ENCODE results near the gene OPA1.

Gene OPA1

GRCh38 chr3:193564012-193564411, 29.0 kb upstream of the OPA1 start:
- no peak overlapping the region for H3K4me3 ChIP-seq (ENCODE audit: low read depth, low read length)
- no peak for TF ChIP-seq CTCF (IDR thresholded peaks at IDR 0.05; ENCODE audit: low read depth, low read length)

GRCh38 chr3:193569119-193569518, 23.9 kb upstream of the OPA1 start:
- H3K4me3 ChIP-seq (ENCODE audit: low read depth, low read length) = no peak overlapping the region
- TF ChIP-seq CTCF (IDR thresholded peaks at IDR 0.05; ENCODE audit: low read depth, low read length) = no peak

GRCh38 chr3:193572426-193572908, 20.5 kb upstream of the OPA1 start:
- TF ChIP-seq CTCF (IDR thresholded peaks at IDR 0.05; ENCODE audit: low read depth, low read length) = peak; percentile 71

GRCh38 chr3:193573403-193574191, 19.4 kb upstream of the OPA1 start:
- no peak for TF ChIP-seq CTCF (IDR thresholded peaks at IDR 0.05; ENCODE audit: low read depth, low read length)
- H3K4me3 ChIP-seq (ENCODE audit: low read depth, low read length) = no peak overlapping the region

More at GRCh38 chr3:193572426-193572908, 20.5 kb upstream of the OPA1 start:
- H3K4me3 ChIP-seq (ENCODE audit: low read depth, low read length) = no peak overlapping the region

GRCh38 chr3:193574488-193575070, 18.4 kb upstream of the OPA1 start:
- no peak for TF ChIP-seq CTCF (IDR thresholded peaks at IDR 0.05; ENCODE audit: low read depth, low read length)
- no peak overlapping the region for H3K4me3 ChIP-seq (ENCODE audit: low read depth, low read length)

GRCh38 chr3:193585530-193585929, 7.5 kb upstream of the OPA1 start:
- TF ChIP-seq CTCF (IDR thresholded peaks at IDR 0.05; ENCODE audit: low read depth, low read length) = no peak
- no peak overlapping the region for H3K4me3 ChIP-seq (ENCODE audit: low read depth, low read length)

GRCh38 chr3:193586526-193586925, 6.5 kb upstream of the OPA1 start:
- TF ChIP-seq CTCF (IDR thresholded peaks at IDR 0.05; ENCODE audit: low read depth, low read length) = no peak
- H3K4me3 ChIP-seq (ENCODE audit: low read depth, low read length) = no peak overlapping the region
